ENCODE data around the gene PAPOLB. TPM values are rescaled to one million over a fixed set of nuclear protein-coding genes. Genes with fewer than 3 reads are reported as not detected.
"Not testable (repeated sequence)": the region's sequence is repeated elsewhere in the genome, so short reads cannot be mapped to it uniquely, and the experiment has no call there.

Gene PAPOLB
- polyA plus RNA-seq (ENCODE audit: insufficient read length in 12 of 12), result under 1 TPM in 4 of 12 donors, not detected in 8; 0.04 to 0.12 (median 0.06) TPM
- long read RNA-seq, donor 1, result 0 reads
- long read RNA-seq, donor 2, result 0 reads
- long read RNA-seq, donor 3, result 0 reads
- long read RNA-seq, donor 4, result 0 reads
- long read RNA-seq, donor 5, result 0 reads
- long read RNA-seq, donor 6, result 0 reads
- long read RNA-seq, donor 7, result 0 reads
- long read RNA-seq, donor 8, result 0 reads
- long read RNA-seq, donor 9, result 0 reads
- long read RNA-seq, donor 10, result 0 reads
- long read RNA-seq, donor 11, result 0 reads

- DNase-seq, result no peak
Observed at GRCh38 chr7:4861673-4862072, at the start of gene PAPOLB. Gene PAPOLB, minus strand, starts transcription at chr7:4862030. Its CDS starts 220 bp downstream, at chr7:4861810.

- DNase-seq, result no peak
Observed at GRCh38 chr7:4911111-4911828, 49.4 kb upstream of the PAPOLB start.

GRCh38 chr7:4906682-4907081, 44.9 kb upstream of the PAPOLB start:
- no peak for DNase-seq

DNA sequence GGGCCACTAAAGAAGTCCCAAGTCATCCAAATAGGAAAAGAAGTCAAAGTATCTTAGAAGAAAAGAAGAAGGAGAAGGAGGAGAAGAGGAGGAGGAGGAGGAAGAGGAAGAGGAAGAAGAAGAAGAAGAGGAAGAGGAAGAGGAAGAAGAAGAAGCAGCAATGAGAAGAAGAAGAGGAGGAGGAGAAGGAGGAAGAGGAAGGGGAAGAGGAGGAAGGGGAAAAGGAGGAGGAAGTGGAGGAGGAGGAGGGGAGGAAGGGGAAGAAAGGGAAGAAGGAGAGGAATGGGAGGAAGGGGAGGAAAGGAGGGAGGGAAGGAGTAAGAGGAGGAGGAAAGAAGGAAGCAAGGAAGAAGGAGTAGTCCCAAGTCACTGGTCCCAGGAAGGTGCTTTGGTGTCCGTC, 43.3 kb upstream of the PAPOLB start:
- no peak for DNase-seq

GRCh38 chr7:4904346-4904745, 42.5 kb upstream of the PAPOLB start:
- no peak for DNase-seq

DNA sequence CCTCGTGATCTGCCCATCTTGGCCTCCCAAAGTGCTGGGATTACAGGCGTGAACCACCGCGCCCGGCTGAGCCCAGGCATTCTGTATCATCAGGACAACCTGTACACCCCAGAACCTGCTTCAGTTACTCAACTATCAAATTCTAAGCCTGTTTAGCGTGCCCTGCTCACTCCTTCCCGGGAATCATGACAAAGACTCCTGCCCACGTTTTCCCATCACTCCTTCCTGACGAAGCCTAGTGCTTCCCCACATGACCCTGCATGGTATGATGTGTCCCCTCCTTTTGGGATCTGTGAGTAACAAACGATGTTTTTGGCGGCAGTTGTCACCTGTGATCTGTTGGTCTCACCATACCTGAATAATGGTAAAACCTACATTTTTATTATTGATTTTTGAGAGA, 33.9 kb upstream of the PAPOLB start:
- no peak for DNase-seq

- DNase-seq, result no peak
Observed at GRCh38 chr7:4894482-4894881, 32.7 kb upstream of the PAPOLB start.

DNA sequence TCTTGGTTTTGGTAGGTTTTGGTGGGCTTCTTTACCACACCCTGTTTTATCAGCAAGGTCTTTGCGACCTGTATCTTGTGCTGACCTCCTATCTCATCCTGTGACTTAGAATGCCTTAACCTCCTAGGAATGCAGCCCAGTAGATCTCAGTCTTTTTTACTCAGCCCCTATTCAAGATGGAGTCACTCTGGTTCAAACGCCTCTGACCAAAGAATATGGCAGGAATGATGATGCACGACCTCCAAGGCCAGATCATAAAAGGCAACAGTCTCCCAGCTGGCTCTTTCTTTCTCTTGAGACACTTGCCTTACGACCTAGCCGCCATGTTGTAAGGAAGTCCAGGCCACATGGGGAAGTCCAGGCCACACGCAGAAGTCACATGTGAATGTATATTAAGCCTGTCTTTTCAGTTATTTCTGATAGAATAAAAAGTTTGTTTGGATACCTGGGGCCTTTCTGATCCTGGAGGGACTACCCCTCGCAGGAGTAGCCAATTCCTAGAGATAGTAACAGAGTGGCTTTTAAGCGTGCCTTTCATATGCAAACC, 32.2 kb upstream of the PAPOLB start:
- no peak for DNase-seq

DNA sequence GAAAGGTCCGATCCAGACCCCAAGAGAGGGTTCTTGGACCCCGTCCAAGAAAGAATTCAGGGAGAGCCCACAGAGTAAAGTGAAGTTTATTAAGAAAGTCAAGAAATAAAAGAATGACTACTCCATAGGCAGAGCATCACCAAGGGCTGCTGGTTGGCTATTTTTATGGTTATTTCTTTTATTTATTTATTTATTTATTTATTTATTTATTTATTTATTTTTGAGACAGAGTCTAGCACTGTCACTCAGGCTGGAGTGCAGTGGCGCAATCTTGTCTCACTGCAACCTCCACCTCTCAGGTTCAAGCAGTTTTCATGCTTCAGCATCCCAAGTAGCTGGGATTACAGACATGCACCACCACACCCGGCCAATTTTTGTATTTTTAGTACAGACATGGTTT, 31.4 kb upstream of the PAPOLB start:
- DNase-seq, result not testable (repeated sequence)

DNA sequence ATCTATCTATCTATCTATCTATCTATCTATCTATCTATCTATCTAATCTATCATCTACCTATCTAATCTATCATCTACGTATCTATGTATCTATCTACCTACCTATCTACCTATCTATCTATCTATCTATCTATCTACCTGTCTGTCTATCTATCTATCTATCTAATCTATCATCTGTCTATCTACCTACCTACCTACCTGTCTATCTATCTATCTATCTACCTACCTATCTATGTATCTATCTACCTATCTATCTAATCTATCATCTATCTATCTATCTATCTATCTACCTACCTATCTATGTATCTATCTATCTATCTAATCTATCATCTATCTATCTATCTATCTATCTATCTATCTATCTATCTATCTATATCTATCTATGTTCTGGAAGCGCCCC, 29.7 kb upstream of the PAPOLB start:
- DNase-seq, result not testable (repeated sequence)

GRCh38 chr7:4889682-4890081, 27.9 kb upstream of the PAPOLB start:
- DNase-seq, result no peak

DNA sequence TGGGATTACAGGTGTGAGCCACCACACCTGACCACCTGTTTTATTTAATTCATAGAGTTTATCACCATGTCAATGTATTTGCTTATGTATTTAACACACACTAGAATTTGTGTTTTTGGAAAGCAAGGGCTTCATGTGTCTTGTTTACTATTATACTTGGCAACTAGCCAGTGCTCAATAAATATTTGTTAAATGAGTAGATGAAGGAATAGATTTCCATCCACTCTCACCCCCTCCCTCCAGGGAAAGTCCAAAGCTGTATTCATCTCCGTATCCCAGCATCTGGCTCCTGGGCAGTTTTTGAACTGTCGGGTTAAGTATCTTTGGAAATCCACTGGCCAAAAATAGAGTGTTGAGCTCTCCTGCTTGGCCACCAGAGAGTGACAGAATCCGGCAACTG, 26.3 kb upstream of the PAPOLB start:
- DNase-seq, result no peak

DNA sequence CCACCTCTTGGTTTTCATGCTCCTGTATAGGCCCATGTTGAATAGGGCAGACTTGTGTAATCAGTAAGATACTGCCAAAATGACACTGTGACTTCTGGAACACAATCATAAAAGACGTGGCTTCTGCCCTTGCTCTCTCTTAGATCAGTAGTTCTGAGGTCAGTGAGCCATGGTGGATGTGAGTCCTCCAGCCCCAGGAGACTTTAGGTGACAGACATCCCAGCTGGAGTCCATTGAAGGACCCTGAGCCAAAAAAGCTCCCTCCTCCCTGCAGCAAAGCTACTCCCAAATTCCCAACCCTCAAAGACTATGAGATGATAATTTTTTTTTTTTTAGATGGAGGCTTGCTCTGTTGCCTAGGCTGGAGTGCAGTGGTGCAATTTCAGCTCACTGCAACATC, 24.8 kb upstream of the PAPOLB start:
- no peak for DNase-seq

DNA sequence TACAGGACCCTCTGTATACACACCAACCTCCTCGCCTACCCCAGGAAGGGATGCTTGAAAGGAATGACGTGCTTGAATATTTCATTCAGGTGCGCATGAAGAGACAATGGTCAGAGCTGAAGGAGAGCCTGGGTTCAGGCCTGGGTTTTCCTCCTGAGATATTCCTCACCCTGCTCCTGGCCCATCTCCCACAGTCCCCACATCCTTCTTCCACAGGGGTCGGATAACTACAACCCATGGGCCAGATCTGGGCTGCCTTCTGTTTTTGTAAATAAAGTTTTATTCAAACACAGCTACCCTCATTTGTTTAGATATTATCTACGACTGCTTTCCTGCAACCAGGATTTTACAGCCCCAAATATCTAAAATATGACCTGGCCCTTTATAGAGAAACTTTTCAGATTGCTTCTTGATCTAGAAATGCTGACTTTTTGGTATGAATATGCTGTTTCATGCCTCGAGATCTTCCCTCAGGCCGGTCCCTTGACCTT, 23.5 kb upstream of the PAPOLB start:
- no peak for DNase-seq

DNA sequence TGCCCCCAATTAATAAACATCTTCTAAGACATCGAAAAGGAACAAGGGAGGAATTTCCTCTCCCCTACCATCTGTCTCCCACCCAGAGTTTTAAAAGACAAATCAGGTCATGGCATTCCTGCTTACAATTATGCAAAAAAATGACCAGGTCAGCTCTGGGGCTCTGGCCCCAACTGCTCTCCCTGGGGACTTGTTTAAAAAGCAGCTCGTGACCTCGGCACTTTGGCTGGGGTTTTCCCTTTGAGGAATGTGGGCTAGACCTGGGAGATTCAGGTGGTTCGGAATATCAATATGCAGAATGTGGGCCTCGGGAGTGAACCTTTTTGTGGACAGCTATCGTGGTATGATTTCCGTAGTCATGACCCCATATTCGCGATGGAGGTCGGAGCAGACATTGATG, 22.3 kb upstream of the PAPOLB start:
- no peak for DNase-seq

- peak; percentile 87 for DNase-seq
Observed at GRCh38 chr7:4883372-4884144, 21.7 kb upstream of the PAPOLB start, which contains the start of gene RADIL. Gene RADIL, minus strand, starts transcription at chr7:4883716. Its CDS starts 5,577 bp downstream, at chr7:4878139.

DNA sequence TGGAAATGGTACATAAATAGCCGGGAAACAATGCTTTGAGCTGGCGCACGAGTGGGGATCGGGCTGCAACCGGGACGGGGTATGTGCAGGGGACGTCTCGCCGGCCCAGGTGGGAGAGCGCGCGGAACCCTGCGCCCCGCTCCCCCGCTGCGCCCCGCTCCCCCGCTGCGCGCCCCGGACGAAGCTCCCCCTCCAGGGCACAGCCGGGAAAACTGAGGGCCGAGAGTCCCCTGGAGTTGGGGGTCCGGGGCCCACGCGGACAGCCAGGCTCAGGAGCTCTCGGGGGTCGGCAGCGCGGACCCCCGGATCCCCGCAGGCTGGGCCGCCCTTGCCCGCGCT, 21.2 kb upstream of the PAPOLB start:
- no peak for DNase-seq

DNA sequence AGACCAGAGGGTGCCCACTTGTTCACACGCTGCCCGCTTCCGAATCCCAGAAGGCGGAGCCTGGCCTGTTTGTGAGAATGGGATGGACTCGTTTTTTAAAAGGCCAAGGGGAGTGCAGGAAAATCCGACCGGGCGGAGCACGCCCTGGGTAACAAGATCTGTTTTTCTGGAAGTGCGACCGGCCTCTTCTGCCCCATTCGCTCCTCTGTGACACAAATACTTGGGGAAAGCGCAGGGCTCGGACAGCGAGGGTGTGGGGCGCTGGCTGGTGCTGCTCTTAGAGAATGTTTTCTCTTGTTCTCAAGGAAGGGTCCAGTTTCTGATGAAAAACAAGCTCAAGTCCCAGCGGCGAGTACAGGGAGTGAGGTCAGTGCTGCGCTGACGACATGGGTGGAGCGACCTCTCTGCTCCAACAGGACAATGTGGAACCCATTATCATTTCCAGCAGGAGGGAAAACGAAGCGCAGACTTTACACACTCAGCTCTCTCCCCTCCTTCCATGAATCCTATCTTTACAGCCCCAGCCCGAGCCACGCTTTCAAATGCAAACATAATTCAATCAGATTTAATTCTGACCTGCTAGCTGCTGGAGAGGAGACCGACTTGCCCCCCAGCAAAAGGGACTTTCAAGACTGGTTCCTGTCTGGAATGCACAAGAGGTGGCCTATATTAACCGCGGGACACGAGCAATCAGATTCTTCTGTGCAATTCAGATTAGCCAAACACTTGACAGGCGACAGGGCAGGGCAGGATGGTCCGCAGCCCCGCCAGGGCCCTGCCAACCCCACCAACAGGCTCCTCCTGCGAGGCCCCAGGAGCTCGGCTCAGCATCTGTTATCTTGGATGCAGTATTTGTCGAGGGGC, 20.6 kb upstream of the PAPOLB start:
- peak; percentile 90 for DNase-seq

GRCh38 chr7:4880218-4880617, 18.4 kb upstream of the PAPOLB start:
- DNase-seq, result no peak

- no peak for DNase-seq
Observed at GRCh38 chr7:4879396-4880081, 17.7 kb upstream of the PAPOLB start.
